Retina (tissue), 1 donor: ENCODE results near the gene LSM2.
"Not testable (repeated sequence)": the region's sequence is repeated elsewhere in the genome, so short reads cannot be mapped to it uniquely, and the experiment has no call there.

Source experiments
- DNase-seq: peaks from one replicate; pipeline ENCODE4 v3.0.0-alpha.2; 2016

The LSM2 gene

GRCh38 chr6:31806470-31807272 is at the start of gene LSM2:
Gene LSM2 (minus strand): TSS chr6:31806966. CDS start chr6:31806757, 209 bp downstream.
- peak; percentile 99 for DNase-seq

DNA sequence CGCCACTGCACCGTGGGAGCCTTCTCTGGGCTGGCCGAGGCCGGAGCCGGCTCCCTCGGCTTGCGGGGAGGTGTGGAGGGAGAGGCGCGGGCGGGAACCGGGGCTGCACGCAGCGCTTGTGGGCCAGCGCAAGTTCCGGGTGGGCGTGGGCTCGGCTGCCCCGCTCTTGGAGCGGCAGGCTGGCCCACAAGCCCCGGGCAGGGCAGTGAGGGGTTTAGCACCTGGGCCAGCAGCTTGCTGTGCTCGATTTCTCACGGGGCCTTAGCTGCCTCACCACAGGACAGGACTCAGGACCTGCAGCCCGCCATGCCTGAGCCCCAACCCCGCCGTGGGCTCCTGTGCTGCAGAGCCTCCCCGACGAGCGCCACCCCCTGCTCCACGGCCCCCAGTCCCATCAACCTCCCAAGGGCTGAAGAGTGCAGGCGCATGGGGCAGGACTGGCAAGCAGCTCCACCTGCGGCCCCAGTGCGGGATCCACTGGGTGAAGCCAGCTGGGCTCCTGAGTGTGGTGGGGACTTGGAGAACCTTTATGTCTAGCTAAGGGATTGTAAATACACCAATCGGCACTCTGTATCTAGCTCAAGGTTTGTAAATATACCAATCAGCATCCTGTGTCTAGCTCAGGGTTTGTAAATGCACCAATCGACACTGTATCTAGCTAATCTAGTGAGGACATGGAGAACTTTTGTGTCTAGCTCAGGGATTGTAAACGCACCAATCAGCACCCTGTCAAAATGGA is 45.4 kb upstream of the LSM2 start:
- DNase-seq: not testable (repeated sequence)

DNA sequence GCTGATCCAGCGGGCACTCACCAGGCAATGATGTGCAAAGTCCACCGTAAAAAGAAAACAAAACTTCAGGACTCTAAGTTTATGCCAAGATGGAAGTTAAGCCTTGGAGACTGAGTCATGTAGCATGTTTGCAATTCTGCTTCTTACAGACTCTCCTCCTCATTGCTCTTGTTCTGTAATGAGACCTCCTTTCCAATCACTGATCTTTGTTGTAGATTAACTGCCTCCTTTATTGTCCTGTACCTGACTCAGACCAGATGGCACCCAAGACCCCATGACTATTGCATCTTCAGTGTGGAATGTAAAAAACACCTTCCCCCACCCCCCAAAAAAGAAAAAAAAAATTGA is 44.7 kb upstream of the LSM2 start:
- DNase-seq: no peak

DNA sequence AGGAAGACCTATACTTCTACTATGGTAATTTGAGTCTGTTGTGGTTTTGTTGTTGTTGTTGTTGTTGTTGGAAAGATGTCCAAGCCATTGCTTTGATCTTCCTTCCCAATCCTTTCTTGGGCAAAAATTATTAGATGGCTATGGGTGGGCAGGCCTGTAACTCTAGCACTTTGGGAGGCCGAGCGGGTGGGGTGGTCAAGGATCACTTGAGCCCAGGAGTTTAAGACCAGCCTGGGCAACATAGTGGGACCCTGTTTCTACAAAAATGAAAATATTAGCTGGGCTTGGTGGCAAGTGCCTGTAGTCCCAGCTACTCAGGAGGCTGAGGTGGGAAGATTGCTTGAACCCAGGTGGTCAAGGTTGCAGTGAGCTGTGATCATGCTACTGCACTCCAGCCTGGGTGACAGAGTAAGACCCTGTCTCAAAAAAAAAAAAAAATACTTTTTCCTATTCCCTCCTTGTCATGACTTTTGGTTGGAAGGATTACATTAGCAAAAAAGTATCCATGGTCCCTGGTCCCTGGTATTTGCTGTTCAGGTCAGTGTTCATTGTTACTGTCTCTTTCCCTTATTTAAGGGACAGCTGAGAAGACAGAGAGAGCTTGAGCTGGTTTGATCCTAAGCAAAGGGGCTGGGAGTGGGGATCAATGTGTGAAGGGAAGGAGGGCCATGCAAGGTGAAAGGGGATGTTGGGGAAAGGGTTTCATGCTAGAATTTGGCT is 44.2 kb upstream of the LSM2 start:
- DNase-seq: no peak

DNA sequence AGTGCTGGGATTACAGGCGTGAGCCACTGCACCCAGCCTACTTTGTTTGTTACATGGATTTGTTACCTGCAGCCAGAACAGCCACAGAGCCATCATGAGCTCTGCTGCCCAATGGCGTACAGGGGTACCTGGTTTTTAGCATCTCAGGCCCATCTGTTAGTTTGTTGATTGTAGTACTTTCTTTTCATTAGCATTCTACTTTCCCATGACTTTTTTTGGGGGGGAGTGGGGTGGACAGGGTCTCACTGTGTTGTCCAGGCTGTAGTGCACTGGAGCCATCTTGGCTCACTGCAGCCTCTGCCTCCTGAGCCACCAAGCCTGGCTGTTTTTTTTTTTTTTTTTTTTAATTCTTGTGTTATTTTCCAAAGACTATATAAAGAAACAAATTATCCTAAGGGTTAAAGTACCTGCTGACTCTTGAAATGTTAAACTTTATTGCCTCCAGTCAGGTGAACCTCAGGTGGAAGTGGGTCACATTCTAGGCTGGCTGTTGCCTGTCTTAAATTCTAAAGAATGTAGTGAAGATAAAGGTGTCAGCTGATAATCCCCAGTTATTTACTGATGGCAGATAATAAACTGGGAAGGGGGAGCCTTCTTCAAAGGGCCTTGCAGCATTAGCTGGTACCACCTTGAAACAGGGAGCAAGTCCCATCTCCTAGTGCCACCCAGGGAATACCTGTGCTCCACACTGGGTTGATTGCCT is 40.7 kb upstream of the LSM2 start:
- no peak for DNase-seq

GRCh38 chr6:31844507-31844906 is 37.7 kb upstream of the LSM2 start:
- DNase-seq: no peak

DNA sequence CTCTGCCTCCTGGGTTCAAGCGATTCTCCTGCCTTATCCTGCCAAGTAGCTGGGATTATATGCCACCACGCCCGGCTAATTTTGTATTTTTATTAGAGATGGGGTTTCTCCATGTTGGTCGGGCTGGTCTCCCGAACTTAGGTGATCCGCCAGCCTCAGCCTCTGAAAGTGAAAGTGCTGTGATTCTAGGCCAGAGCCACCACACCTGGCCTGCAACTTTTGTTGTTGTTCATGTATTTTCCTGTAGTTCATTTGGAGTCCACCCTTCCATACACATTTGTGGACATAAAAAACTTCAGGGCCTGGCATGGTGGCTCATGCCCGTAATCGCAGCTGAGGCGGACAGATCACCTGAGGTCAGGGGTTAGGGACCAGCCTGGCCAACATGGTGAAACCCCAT is 35.3 kb upstream of the LSM2 start:
- no peak for DNase-seq

DNA sequence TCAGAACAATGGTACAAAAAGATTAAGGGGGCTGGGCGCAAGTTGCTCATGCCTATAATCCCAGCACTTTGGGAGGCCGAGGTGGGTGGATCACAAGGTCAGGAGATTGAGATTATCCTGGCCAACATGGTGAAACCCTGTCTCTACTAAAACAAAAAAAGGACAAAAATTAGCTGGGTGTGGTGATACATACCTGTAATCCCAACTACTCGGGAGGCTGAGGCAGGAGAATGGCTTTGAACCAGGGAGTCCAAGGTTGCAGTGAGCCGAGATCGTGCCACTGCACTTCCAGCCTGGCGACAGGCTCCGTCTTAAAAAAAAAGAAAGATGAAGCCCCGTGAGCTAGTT is 33.0 kb upstream of the LSM2 start:
- DNase-seq: not testable (repeated sequence)

GRCh38 chr6:31838968-31839367 is 32.2 kb upstream of the LSM2 start:
- DNase-seq: no peak

DNA sequence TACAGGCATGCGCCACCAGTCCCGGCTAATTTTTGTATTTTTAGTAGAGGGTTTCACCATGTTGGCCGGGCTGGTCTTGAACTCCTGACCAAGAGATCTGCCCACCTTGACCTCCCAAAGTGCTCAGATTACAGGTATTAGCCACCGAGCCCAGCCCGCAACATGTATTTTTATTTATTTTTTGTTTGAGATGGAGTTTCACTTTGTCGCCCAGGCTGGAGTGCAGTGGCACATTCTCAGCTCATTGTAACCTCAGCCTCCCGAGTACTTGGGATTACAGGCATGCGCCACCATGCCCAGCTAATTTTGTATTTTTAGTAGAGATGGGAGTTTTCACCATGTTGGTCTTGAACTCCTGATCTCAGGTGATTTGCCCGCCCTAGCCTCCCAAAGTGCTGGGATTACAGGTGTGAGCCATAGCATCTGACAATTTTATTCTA is 31.4 kb upstream of the LSM2 start:
- DNase-seq: not testable (repeated sequence)

- DNase-seq: no peak
Measured at GRCh38 chr6:31837369-31838113, 30.8 kb upstream of the LSM2 start.

- DNase-seq: no peak
Measured at GRCh38 chr6:31836474-31837368, 30.0 kb upstream of the LSM2 start.

DNA sequence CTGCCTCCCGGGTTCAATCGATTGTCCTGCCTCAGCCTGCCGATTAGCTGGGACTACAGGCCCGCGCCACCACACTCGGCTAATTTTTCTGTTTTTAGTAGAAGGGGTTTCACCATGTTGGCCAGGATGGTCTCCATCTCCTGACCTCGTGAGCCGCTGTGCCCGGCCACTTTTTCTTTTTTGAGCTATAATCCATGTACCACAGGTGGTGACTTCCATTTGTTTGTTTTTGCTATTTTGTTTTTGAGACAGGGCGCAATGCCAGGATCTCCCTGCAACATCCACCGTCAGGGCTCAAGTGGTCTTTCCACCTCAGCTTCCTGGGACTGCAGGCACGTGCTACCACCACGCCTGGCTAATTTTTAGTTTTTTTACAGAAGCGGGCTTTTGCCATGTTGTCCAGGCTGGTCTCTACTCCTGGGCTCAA is 29.3 kb upstream of the LSM2 start:
- no peak for DNase-seq

- peak; percentile 99 for DNase-seq
Measured at GRCh38 chr6:31834367-31835250, 27.8 kb upstream of the LSM2 start.

GRCh38 chr6:31831350-31832215 is 24.8 kb upstream of the LSM2 start:
- no peak for DNase-seq

GRCh38 chr6:31830886-31831335 is 24.1 kb upstream of the LSM2 start:
- no peak for DNase-seq

DNA sequence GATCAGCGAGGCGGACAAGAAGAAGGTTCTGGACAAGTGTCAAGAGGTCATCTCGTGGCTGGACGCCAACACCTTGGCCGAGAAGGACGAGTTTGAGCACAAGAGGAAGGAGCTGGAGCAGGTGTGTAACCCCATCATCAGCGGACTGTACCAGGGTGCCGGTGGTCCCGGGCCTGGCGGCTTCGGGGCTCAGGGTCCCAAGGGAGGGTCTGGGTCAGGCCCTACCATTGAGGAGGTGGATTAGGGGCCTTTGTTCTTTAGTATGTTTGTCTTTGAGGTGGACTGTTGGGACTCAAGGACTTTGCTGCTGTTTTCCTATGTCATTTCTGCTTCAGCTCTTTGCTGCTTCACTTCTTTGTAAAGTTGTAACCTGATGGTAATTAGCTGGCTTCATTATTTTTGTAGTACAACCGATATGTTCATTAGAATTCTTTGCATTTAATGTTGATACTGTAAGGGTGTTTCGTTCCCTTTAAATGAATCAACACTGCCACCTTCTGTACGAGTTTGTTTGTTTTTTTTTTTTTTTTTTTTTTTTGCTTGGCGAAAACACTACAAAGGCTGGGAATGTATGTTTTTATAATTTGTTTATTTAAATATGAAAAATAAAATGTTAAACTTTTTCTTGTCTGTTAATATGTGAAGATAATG is 23.0 kb upstream of the LSM2 start:
- peak; percentile 86 for DNase-seq

DNA sequence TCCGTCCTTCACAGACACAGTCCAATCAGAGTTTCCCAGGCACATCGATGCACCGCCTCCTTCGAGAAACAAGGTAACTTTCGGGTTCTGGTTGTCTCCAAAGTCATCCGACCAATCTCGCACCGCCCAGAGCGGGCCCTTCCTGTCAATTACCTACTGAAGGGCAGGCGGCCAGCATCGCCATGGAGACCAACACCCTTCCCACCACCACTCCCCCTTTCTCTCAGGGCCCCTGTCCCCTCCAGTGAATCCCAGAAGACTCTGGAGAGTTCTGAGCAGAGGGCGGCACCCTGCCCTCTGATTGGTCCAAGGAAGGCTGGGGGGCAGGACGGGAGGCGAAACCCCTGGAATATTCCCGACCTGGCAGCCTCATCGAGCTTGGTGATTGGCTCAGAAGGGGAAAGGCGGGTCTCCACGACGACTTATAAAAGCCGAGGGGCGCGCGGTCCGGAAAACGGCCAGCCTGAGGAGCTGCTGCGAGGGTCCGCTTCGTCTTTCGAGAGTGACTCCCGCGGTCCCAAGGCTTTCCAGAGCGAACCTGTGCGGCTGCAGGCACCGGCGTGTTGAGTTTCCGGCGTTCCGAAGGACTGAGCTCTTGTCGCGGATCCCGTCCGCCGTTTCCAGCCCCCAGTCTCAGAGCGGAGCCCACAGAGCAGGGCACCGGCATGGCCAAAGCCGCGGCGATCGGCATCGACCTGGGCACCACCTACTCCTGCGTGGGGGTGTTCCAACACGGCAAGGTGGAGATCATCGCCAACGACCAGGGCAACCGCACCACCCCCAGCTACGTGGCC is 20.7 kb upstream of the LSM2 start, which contains the start of gene HSPA1B:
TSS of gene HSPA1B (plus strand) at position 453 of the 794 bp plus-strand sequence. CDS start at position 666, 213 bp downstream.
- DNase-seq: peak; percentile 98
